Measurements from ENCODE around the gene DLX4.

GRCh38 chr17:49971199-49971847, 2.3 kb downstream of the DLX4 start:
- TF ChIP-seq CTCF (IDR thresholded peaks at IDR 0.05; ENCODE audit: borderline replicate concordance, extremely low read depth, low read length, poor library complexity, severe bottlenecking) (no peak), EZH2 (IDR thresholded peaks at IDR 0.05; ENCODE audit: borderline replicate concordance, low read depth, low read length, severe bottlenecking) (no peak)
